ENCODE data around the gene SLC7A5. TPM values are rescaled to one million over a fixed set of nuclear protein-coding genes. Genes with fewer than 3 reads are reported as not detected.
A peak's percentile ranks its signal among the peaks of the same experiment; 100 is the strongest.
"Not testable (repeated sequence)": the region's sequence is repeated elsewhere in the genome, so short reads cannot be mapped to it uniquely, and the experiment has no call there.

Gene SLC7A5
- total RNA-seq, 4 donors from 2014 or later = 3.3 to 17.7 (median 4.3) TPM

- WGBS = 62% methylated on average over 20 of the region's 20 CpGs
- Histone ChIP-seq H3K27ac (replicated peaks in 1 of 4) (peak overlapping the region; percentile 66 to 85 (median 70)), H3K9me3 (no peaks in the 10 kb centered on the region), H3K4me1 (peaks cover 9 to 43% (median 39%) of the 10 kb centered on the region in 4 donors), H3K27me3 (no peaks in the 10 kb centered on the region), H3K4me3 (no peak overlapping the region), H3K36me3 (no peaks in the 10 kb centered on the region)
- peak; percentile 39 to 77 for TF ChIP-seq POLR2AphosphoS5 (IDR thresholded peaks at IDR 0.05)
- peak; percentile 71 for TF ChIP-seq EP300 (IDR thresholded peaks at IDR 0.05)
- TF ChIP-seq POLR2A (IDR thresholded peaks at IDR 0.05; ENCODE audit: low read depth) = no peak
- TF ChIP-seq CTCF (IDR thresholded peaks at IDR 0.05) = no peak
- intact Hi-C loops (cut with DNase I) = no loop called here
- DNase-seq (ENCODE audit: extremely low spot score) = no peak
Measured at GRCh38 chr16:87789437-87790291, 79.6 kb downstream of the SLC7A5 start.

GRCh38 chr16:87788730-87789436 lies 80.4 kb downstream of the SLC7A5 start:
- H3K36me3 ChIP-seq; H3K9me3 ChIP-seq; H3K4me3 ChIP-seq; H3K27me3 ChIP-seq; intact Hi-C loops (cut with DNase I); DNase-seq (ENCODE audit: extremely low spot score): not testable (repeated sequence)
- H3K4me1 ChIP-seq = peaks cover 9 to 43% (median 39%) of the 10 kb centered on the region in 4 donors
- peak overlapping the region; percentile 66 to 85 (median 70) for H3K27ac ChIP-seq (replicated peaks in 1 of 4)
- WGBS = 73% methylated on average over 10 of the region's 10 CpGs

- intact Hi-C loops (cut with DNase I); H3K27me3 ChIP-seq; H3K9me3 ChIP-seq; DNase-seq (ENCODE audit: extremely low spot score); H3K4me3 ChIP-seq; H3K36me3 ChIP-seq: not testable (repeated sequence)
- WGBS = 80% methylated on average over 1 of the region's 2 CpGs
- TF ChIP-seq POLR2AphosphoS5 (IDR thresholded peaks at IDR 0.05) (peak in 1 of 2 donors; percentile 82), EP300 (IDR thresholded peaks at IDR 0.05) (peak; percentile 28)
- Histone ChIP-seq H3K4me1 (peaks cover 9 to 43% (median 39%) of the 10 kb centered on the region in 4 donors), H3K27ac (replicated peaks in 1 of 4) (peak overlapping the region in 3 of 4 donors; percentile 69 to 85 (median 70))
Measured at GRCh38 chr16:87787451-87788091, 81.7 kb downstream of the SLC7A5 start.

GRCh38 chr16:87784812-87785211 lies 84.5 kb downstream of the SLC7A5 start:
- intact Hi-C loops (cut with DNase I) = no loop called here

GRCh38 chr16:87782033-87782432 lies 87.3 kb downstream of the SLC7A5 start:
- no peaks in the 10 kb centered on the region for H3K36me3 ChIP-seq
- no peak for TF ChIP-seq POLR2A (IDR thresholded peaks at IDR 0.05; ENCODE audit: low read depth)
- TF ChIP-seq CTCF (IDR thresholded peaks at IDR 0.05) = no peak
- no peak for TF ChIP-seq EP300 (IDR thresholded peaks at IDR 0.05)
- no peak for TF ChIP-seq POLR2AphosphoS5 (IDR thresholded peaks at IDR 0.05)
- peaks cover 0 to 6% (median 0%) of the 10 kb centered on the region in 4 donors for H3K27me3 ChIP-seq
- H3K4me3 ChIP-seq = no peak overlapping the region
- no peak for DNase-seq (ENCODE audit: extremely low spot score)
- intact Hi-C loops (cut with DNase I) = no loop called here
- H3K9me3 ChIP-seq = no peaks in the 10 kb centered on the region
- WGBS = 86% methylated on average over 4 of the region's 4 CpGs
- peaks cover 14 to 28% (median 22%) of the 10 kb centered on the region in 4 donors for H3K4me1 ChIP-seq
- H3K27ac ChIP-seq (replicated peaks in 1 of 4) = no peak overlapping the region

More at GRCh38 chr16:87784812-87785211, 84.5 kb downstream of the SLC7A5 start:
- Histone ChIP-seq H3K9me3 (no peaks in the 10 kb centered on the region), H3K4me1 (peaks cover 0 to 27% (median 25%) of the 10 kb centered on the region in 4 donors), H3K27me3 (peaks cover 0 to 6% (median 0%) of the 10 kb centered on the region in 4 donors), H3K36me3 (no peaks in the 10 kb centered on the region), H3K27ac (replicated peaks in 1 of 4) (no peak overlapping the region), H3K4me3 (no peak overlapping the region)
- DNase-seq (ENCODE audit: extremely low spot score) = no peak
- WGBS = 68% methylated on average over 10 of the region's 10 CpGs
- TF ChIP-seq EP300 (IDR thresholded peaks at IDR 0.05) = no peak
- TF ChIP-seq POLR2A (IDR thresholded peaks at IDR 0.05; ENCODE audit: low read depth) = no peak
- no peak for TF ChIP-seq POLR2AphosphoS5 (IDR thresholded peaks at IDR 0.05)
- TF ChIP-seq CTCF (IDR thresholded peaks at IDR 0.05) = no peak

Measured in esophagus muscularis mucosa (tissue), 4 donors.